ENCODE data around the gene EEF1A2. TPM values are rescaled to one million over a fixed set of nuclear protein-coding genes. Genes with fewer than 3 reads are reported as not detected.

Gene EEF1A2
- total RNA-seq, 4 donors from 2014 or later = 1.1 to 1.5 TPM; not detected in 2

DNA sequence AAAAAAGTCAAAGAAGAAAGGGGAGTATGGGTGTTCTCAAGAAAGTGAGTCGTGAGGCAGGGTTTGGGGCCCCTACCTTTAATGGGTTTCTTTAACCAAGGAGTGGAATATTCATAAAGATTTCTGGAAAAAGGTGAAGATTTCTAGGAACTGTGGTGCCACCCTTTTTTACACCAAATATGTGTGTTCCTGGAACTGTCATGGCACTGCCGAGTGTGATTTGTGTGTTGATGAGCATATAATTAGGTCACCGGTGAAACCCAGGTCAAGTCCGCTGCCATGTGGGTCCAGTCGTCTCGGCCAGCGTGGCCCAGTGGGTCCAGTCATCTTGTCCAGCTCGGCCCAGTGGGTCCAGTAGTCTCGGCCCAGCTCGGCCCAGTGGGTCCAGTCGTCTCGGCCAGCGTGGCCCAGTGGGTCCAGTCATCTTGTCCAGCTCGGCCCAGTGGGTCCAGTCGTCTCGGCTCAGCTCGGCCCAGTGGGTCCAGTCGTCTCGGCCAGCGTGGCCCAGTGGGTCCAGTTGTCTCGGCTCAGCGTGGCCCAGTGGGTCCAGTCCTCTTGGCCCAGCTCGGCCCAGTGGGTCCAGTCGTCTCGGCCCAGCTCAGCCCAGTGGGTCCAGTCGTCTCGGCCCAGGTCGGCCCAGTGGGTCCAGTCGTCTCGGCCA lies 8.3 kb upstream of the EEF1A2 start:
- peaks cover 0 to 4% of the 10 kb centered on the region in 2 donors for H3K9me3 ChIP-seq
- H3K27me3 ChIP-seq = peaks cover 0 to 11% of the 10 kb centered on the region in 2 donors

DNA sequence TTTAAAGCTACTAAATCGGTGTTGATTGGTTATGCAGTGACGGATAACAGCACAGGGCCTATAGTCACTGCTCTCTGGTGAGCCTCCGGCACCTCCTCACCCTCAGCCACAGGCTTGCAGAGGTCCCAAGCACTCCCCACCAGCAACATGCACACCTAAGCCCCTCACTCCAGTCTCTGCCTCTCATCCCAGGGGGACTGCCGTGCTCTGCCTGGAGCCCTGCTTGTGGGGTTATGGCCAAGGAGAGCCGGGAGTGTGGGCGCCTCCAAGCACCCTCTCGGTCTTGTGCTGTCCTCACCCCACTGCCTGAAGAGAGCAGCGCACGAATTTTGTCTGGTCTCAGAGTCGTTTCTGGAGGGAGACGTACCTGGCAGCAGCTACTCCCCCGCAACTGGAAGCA lies 6.8 kb upstream of the EEF1A2 start:
- TF ChIP-seq POLR2A (IDR thresholded peaks at IDR 0.05) = no peak
- TF ChIP-seq, protein P1, sequence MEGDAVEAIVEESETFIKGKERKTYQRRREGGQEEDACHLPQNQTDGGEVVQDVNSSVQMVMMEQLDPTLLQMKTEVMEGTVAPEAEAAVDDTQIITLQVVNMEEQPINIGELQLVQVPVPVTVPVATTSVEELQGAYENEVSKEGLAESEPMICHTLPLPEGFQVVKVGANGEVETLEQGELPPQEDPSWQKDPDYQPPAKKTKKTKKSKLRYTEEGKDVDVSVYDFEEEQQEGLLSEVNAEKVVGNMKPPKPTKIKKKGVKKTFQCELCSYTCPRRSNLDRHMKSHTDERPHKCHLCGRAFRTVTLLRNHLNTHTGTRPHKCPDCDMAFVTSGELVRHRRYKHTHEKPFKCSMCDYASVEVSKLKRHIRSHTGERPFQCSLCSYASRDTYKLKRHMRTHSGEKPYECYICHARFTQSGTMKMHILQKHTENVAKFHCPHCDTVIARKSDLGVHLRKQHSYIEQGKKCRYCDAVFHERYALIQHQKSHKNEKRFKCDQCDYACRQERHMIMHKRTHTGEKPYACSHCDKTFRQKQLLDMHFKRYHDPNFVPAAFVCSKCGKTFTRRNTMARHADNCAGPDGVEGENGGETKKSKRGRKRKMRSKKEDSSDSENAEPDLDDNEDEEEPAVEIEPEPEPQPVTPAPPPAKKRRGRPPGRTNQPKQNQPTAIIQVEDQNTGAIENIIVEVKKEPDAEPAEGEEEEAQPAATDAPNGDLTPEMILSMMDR (IDR thresholded peaks at IDR 0.05) = no peak
- H3K4me3 ChIP-seq = no peak overlapping the region
- H3K27ac ChIP-seq = no peak overlapping the region
- peaks cover 0 to 4% of the 10 kb centered on the region in 2 donors for H3K9me3 ChIP-seq
- H3K36me3 ChIP-seq = no peaks in the 10 kb centered on the region
- no peaks in the 10 kb centered on the region for H3K4me1 ChIP-seq
- DNase-seq = no peak
- peaks cover 0 to 11% of the 10 kb centered on the region in 2 donors for H3K27me3 ChIP-seq
- intact Hi-C loops (cut with DNase I; ENCODE audit: low total_unique reads) = no loop called here

More for the DNA sequence above, 8.3 kb upstream of the EEF1A2 start:
- H3K4me3 ChIP-seq = no peak overlapping the region
- no peaks in the 10 kb centered on the region for H3K36me3 ChIP-seq
- TF ChIP-seq POLR2A (IDR thresholded peaks at IDR 0.05) = no peak
- TF ChIP-seq, protein P1 (IDR thresholded peaks at IDR 0.05) = no peak
- H3K4me1 ChIP-seq = no peaks in the 10 kb centered on the region
- no peak for DNase-seq
- intact Hi-C loops (cut with DNase I; ENCODE audit: low total_unique reads) = no loop called here
- H3K27ac ChIP-seq = no peak overlapping the region

DNA sequence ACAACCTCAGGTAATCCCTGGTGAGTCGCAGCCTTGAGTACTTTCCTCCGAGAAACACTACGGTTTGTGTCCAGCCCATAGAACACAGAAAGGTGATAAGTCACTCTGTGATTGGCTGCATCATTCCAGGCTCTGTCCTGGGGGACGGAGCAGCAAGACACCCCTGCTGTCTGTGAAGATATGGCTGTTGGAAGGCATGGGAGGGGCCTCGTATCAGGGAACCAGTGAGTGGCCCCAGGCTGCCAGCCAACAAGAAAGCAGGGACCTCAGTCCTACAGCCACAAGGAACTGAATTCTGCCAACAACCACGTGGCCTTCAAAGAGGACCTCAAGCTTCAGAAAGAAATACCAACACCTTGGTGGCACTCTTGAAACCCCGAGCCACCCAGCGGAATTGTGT lies 6.4 kb upstream of the EEF1A2 start:
- H3K27me3 ChIP-seq = peaks cover 0 to 13% of the 10 kb centered on the region in 2 donors
- H3K27ac ChIP-seq = no peak overlapping the region
- H3K4me3 ChIP-seq = no peak overlapping the region
- no peak for DNase-seq
- TF ChIP-seq POLR2A (IDR thresholded peaks at IDR 0.05) = no peak
- TF ChIP-seq, protein P1 (IDR thresholded peaks at IDR 0.05) = no peak
- intact Hi-C loops (cut with DNase I; ENCODE audit: low total_unique reads) = no loop called here
- peaks cover 0 to 4% of the 10 kb centered on the region in 2 donors for H3K9me3 ChIP-seq
- no peaks in the 10 kb centered on the region for H3K4me1 ChIP-seq
- H3K36me3 ChIP-seq = no peaks in the 10 kb centered on the region

DNA sequence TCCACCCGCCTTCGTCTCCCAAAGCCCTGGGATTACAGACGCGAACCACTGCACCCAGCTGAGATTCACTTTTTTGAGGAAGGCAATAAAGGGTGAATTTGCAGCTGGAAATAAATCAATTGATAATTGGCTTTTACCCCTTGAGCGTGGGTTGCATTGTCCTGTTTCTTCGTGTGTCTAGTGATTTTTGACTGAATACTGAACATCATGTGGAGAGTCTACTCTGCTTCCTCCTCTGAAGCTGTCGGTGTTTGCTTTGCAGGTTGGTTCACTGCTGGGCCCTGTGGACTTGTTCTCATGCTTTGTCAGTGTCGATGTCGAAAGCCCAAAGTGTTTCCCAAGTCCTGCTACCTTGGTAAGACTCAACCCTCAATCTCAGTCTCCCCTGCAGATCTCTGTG lies 5.8 kb upstream of the EEF1A2 start:
- DNase-seq = no peak
- H3K27me3 ChIP-seq = peaks cover 0 to 16% of the 10 kb centered on the region in 2 donors
- peaks cover 0 to 4% of the 10 kb centered on the region in 2 donors for H3K9me3 ChIP-seq
- H3K36me3 ChIP-seq = no peaks in the 10 kb centered on the region
- H3K4me3 ChIP-seq = no peak overlapping the region
- intact Hi-C loops (cut with DNase I; ENCODE audit: low total_unique reads) = no loop called here
- H3K4me1 ChIP-seq = peaks cover 0 to under 1% of the 10 kb centered on the region in 2 donors
- H3K27ac ChIP-seq = no peak overlapping the region
- TF ChIP-seq POLR2A (IDR thresholded peaks at IDR 0.05) = no peak
- TF ChIP-seq, protein P1 (IDR thresholded peaks at IDR 0.05) = no peak

DNA sequence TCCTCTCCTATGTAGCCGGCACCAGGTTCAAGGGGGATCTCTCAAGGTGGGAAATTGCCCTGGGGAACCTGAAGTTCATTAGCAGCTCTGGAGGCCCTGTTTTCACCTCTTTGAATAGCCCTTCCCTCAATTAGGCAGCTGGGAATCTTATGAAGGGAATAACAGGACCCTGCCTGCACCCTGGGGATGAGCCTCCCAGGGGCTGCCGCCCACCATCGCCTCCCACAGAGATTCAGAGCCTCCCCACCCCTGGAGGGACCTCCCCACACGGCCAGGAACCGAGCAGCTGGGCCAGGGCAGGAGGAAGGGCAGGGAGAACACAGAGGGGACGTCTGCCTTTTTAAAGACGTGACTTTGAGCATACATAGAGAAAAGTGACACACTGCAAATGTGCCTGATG lies 4.6 kb upstream of the EEF1A2 start:
- Histone ChIP-seq H3K4me3 (no peak overlapping the region), H3K27ac (no peak overlapping the region), H3K27me3 (peaks cover 1 to 20% of the 10 kb centered on the region in 2 donors), H3K9me3 (peaks cover 0 to 4% of the 10 kb centered on the region in 2 donors), H3K4me1 (peaks cover 0 to 10% of the 10 kb centered on the region in 2 donors), H3K36me3 (no peaks in the 10 kb centered on the region)
- no peak for DNase-seq
- intact Hi-C loops (cut with DNase I; ENCODE audit: low total_unique reads) = no loop called here
- TF ChIP-seq POLR2A (IDR thresholded peaks at IDR 0.05) = no peak
- TF ChIP-seq, protein P1 (IDR thresholded peaks at IDR 0.05) = no peak

Data from uterus (tissue), 4 donors.